GM18909 (cell line): ENCODE results near the gene KRTAP10-6.
"Not testable (repeated sequence)": the region's sequence is repeated elsewhere in the genome, so short reads cannot be mapped to it uniquely, and the experiment has no call there.

Source experiments
- ATAC-seq: cut with Tn5 transposase; IDR thresholded peaks from one replicate; pipeline ENCODE4 v1.9.1; 2021; ENCODE audit warnings: mild to moderate bottlenecking; ENCODE audit not compliant: unreplicated experiment, poor library complexity

The KRTAP10-6 gene

GRCh38 chr21:44600118-44600978, 8.0 kb upstream of the KRTAP10-6 start, which contains the start of gene KRTAP10-7:
Gene KRTAP10-7, plus strand, starts transcription at chr21:44600597. Its CDS starts 25 bp downstream, at chr21:44600622.
- ATAC-seq: not testable (repeated sequence)

- ATAC-seq: no peak
These were observed 7.1 kb upstream of the KRTAP10-6 start for GRCh38 chr21:44599264-44600029.

GRCh38 chr21:44598061-44598460, 5.8 kb upstream of the KRTAP10-6 start:
- ATAC-seq: no peak

DNA sequence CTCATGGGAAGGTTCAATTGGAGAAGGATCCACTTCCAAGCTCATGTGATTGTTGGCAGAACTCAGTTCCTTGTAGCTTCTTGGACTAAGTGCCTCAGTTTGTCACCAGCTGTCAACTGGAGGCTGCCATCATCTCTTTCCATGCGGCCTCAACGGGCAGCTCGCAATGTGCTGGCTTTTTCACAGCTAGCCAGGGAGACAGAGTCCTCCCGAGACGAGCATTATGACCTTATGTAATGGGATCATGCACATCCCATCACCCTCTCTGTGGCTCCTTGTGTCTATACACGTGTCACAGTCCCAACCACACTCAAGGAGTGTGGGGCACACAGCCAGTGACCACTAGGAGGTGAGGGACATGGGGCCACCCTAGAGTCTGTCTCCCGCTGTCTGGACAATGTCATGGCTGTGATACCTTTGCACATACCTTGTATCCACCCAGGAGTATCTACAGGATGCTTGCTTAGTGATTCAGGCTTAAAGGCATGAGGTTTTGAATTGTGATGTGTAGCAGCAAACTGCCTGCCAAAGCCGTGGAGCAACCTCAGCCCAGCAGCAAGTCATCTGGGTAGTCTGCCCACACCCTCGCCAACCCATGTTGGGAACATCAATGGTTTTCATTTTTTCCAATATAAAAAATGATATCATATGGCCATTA, 3.9 kb upstream of the KRTAP10-6 start:
- no peak for ATAC-seq

DNA sequence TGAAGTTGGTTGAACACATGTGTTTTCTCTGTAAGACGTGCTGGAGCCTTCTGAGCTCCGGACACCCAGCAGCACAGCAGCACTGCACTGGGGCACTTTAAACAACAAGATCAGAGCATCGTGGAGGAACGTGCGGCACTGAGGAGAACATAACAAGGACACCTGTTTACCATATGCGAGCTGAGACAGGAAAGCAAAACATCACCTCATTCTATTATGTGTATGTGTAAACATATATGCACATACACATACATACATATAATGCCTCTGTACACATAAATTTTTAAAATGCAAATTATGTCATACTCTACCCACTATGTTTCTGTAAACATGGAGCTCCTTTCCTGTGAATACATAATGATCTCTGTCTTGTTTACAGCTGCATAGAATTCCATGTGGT, 3.2 kb upstream of the KRTAP10-6 start:
- no peak for ATAC-seq

GRCh38 chr21:44594406-44594916, 2.2 kb upstream of the KRTAP10-6 start:
- no peak for ATAC-seq

DNA sequence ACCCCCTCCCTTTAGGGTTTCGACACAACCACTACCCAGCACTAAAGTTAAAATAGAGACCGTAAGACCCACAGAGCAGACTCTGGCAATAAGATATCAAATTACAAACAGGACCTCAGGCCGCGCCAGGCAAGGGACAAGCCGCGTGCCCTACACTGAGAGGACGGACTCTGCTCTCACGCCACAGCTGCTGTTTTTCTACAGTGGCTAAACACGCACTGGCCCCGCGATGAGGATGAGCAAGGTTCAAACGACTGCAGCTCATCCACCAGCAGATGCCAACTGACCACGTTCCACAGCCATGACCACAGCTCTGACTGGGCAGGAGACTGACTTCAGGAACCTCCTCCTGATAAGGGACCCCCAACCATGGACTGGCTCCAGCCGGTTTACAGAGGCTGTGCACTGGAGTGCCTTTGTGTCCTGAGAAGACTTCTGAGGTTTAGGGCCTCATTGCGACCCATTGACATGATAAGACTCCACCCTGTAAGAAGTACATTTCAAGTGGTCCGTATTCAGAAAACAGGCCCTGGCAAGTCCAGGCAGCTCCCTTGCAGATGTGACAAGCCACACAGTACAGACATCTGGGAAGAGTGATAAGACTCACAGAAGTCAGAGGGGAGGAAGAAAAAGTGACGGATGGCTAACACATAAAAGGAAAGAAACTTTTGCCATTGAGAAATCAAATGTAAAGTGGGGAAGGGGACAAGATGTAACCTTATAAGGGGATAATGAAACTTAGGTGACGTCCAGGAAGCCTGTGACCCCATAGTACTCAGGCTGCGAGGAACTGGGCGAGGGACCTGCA, 1.5 kb upstream of the KRTAP10-6 start:
- ATAC-seq: no peak

DNA sequence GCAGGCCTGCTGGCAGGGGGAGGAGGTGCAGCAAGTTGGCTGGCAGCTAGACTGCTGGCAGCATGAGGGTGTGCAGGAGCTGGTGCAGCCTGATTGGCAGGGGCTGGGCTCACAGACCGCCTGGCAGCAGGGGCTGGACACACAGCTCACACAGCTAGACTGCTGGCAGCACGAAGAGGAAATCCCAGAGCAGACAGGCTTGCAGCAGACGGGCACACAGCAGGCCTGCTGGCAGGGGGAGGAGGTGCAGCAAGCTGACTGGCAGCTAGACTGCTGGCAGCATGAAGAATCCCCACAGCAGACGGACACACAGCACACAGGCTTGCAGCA, 539 bp downstream of the KRTAP10-6 start:
- ATAC-seq: not testable (repeated sequence)

DNA sequence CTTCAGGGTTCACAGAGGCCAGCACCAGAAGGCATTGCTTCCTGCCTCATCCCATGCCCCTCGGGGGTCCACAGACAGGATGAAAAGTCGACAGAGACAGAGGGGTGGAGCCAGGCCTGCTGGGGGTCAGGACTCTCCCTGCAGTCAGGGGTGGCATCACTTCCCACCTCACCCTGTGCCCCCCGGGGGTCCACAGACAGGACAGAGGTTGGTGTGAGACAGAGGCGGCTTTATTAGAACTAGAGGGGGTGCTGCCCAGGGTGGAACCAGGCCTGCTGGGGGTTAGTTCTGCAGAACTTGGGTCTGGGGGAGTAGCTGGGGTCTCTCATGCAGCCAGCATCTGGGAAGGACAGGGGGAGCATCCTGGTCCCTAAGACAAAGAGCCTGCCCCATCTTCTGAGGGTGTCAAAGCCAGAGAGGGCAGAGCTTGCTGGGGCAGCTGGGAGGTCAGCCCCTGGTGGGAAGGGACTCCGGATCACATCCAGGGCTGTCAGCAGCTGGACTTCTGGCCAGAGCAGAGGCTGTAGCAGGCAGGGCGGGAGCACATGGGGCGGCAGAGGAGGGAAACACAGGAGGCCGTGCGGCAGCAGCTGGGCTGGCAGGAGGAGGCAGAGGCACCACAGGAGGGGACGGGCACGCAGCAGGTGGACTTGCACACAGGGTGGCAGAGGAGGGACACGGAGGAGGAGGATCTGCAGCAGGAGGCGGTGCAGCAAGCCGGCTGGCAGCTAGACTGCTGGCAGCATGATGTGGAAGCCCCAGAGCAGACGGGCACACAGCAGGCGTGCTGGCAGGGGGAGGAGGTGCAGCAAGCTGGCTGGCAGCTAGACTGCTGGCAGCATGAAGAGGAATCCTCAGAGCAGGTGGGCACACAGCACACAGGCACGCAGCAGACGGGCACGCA, 1.2 kb downstream of the KRTAP10-6 start:
- ATAC-seq: not testable (repeated sequence)

- no peak for ATAC-seq
These were observed 2.0 kb downstream of the KRTAP10-6 start for GRCh38 chr21:44590311-44590721.

- ATAC-seq: no peak
These were observed 2.6 kb downstream of the KRTAP10-6 start for GRCh38 chr21:44589586-44590305.

GRCh38 chr21:44589094-44589493, 3.2 kb downstream of the KRTAP10-6 start:
- ATAC-seq: no peak

GRCh38 chr21:44585892-44586291, 6.4 kb downstream of the KRTAP10-6 start:
- ATAC-seq: no peak

GRCh38 chr21:44583800-44584147, 8.5 kb downstream of the KRTAP10-6 start:
- ATAC-seq: no peak

GRCh38 chr21:44583089-44583799, 9.1 kb downstream of the KRTAP10-6 start:
- no peak for ATAC-seq

DNA sequence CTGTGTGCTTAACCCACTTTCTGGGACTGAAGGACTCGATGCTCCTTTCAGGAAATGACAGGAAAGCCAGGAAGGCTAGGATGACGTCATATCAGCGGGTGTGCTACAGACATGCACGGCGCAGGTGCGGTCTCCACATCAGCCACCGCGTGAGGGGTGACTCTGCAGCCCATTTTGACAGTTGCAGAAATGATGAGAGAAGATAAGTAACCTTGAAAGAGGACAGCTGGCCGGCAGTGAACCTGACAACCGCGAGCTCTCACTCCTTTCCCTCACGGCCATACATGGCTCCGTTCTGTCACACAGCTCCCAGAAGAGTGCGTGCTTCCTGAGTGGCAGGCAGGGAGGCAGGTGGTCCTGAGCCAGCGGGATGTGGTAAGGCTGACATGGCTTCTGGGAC, 10.2 kb downstream of the KRTAP10-6 start:
- no peak for ATAC-seq

- ATAC-seq: no peak
These were observed 11.1 kb downstream of the KRTAP10-6 start for GRCh38 chr21:44581158-44581557.
